ENCODE results near the gene BCKDHA. TPM values are rescaled to one million over a fixed set of nuclear protein-coding genes. Genes with fewer than 3 reads are reported as not detected.

The BCKDHA gene
- total and polyA plus RNA-seq, 12 donors: 19.5 to 74.6 (median 42.5) TPM

GRCh38 chr19:41413947-41414346 is 16.3 kb downstream of the BCKDHA start:
- DNase-seq (no peak), ATAC-seq (no peak)
- intact Hi-C loops (cut with DNase I): no loop called here
- peaks cover 14 to 43% (median 34%) of the 10 kb centered on the region in 9 donors for H3K4me1 ChIP-seq
- H3K36me3 ChIP-seq: peaks cover 0 to 83% (median 32%) of the 10 kb centered on the region in 9 donors
- WGBS, 2 donors: 91 to 93% methylated on average over 10 of the region's 10 CpGs
- no peaks in the 10 kb centered on the region for H3K27me3 ChIP-seq
- no peaks in the 10 kb centered on the region for H3K9me3 ChIP-seq
- no peak for TF ChIP-seq CTCF (IDR thresholded peaks at IDR 0.05)
- no peak overlapping the region for H3K4me3 ChIP-seq
- H3K27ac ChIP-seq: no peak overlapping the region

GRCh38 chr19:41414461-41414860 is 16.8 kb downstream of the BCKDHA start:
- no peak overlapping the region for H3K27ac ChIP-seq
- H3K27me3 ChIP-seq: no peaks in the 10 kb centered on the region
- TF ChIP-seq CTCF (IDR thresholded peaks at IDR 0.05): no peak
- no peaks in the 10 kb centered on the region for H3K9me3 ChIP-seq
- H3K4me1 ChIP-seq: peaks cover 12 to 41% (median 29%) of the 10 kb centered on the region in 9 donors
- no peak for DNase-seq
- no peak overlapping the region for H3K4me3 ChIP-seq
- peaks cover 4 to 88% (median 37%) of the 10 kb centered on the region in 9 donors for H3K36me3 ChIP-seq
- 87 to 90% methylated on average over 9 of the region's 9 CpGs for WGBS, 2 donors
- no peak for ATAC-seq
- intact Hi-C loops (cut with DNase I): no loop called here

- H3K36me3 ChIP-seq: peaks cover 4 to 95% (median 44%) of the 10 kb centered on the region in 9 donors
- DNase-seq (no peak), ATAC-seq (no peak)
- no peak for TF ChIP-seq CTCF (IDR thresholded peaks at IDR 0.05)
- peaks cover 8 to 41% (median 24%) of the 10 kb centered on the region in 9 donors for H3K4me1 ChIP-seq
- no peaks in the 10 kb centered on the region for H3K27me3 ChIP-seq
- H3K9me3 ChIP-seq: no peaks in the 10 kb centered on the region
- WGBS, 2 donors: 79% methylated on average over 9 of the region's 9 CpGs
- intact Hi-C loops (cut with DNase I): no loop called here
- H3K4me3 ChIP-seq: no peak overlapping the region
- no peak overlapping the region for H3K27ac ChIP-seq
Observed at GRCh38 chr19:41415154-41415571, 17.5 kb downstream of the BCKDHA start.

- intact Hi-C loops (cut with DNase I): no loop called here
- DNase-seq: no peak
- peaks cover 4 to 41% (median 20%) of the 10 kb centered on the region in 9 donors for H3K4me1 ChIP-seq
- H3K4me3 ChIP-seq: no peak overlapping the region
- H3K36me3 ChIP-seq: peaks cover 4 to 97% (median 49%) of the 10 kb centered on the region in 9 donors
- H3K27ac ChIP-seq: no peak overlapping the region
- no peak for TF ChIP-seq CTCF (IDR thresholded peaks at IDR 0.05)
- WGBS, 2 donors: 73 to 79% methylated on average over 12 of the region's 12 CpGs
- H3K27me3 ChIP-seq: no peaks in the 10 kb centered on the region
- no peak for ATAC-seq
- no peaks in the 10 kb centered on the region for H3K9me3 ChIP-seq
Observed at GRCh38 chr19:41416194-41416674, 18.6 kb downstream of the BCKDHA start.

Measured in heart right ventricle (tissue), 16 donors.